Keratinocyte (primary cell): Measurements from ENCODE around the gene DHRS4. TPM values are rescaled to one million over a fixed set of nuclear protein-coding genes. Genes with fewer than 3 reads are reported as not detected.

Experiments
- DNase-seq: peaks from one replicate; pipeline ENCODE4 v3.0.0-alpha.2; 2011; ENCODE audit warnings: low read depth, missing footprints, low spot score
- FAIRE-seq: peaks from 2 replicates; lab custom pipeline; 2011; peaks lifted over from hg19 to GRCh38; lab: Jason Lieb, UNC
- H2AFZ ChIP-seq: 2 replicates; pipeline ENCODE4 v1.6.0; 2012; ENCODE audit warnings: low read length, control low read depth, inconsistent platforms; ENCODE audit not compliant: control insufficient read depth
- H3K27ac ChIP-seq: 2 replicates; pipeline ENCODE4 v1.5.1; 2011; ENCODE audit warnings: low read length; ENCODE audit not compliant: control insufficient read depth, insufficient read depth
- H3K27me3 ChIP-seq: 3 replicates; pipeline ENCODE4 v1.6.0; 2011; ENCODE audit warnings: low read length; ENCODE audit not compliant: control insufficient read depth, insufficient read depth; ENCODE audit errors: extremely low read depth
- H3K36me3 ChIP-seq, 2 experiments: 2 replicates in 1 of 2; 3 replicates in 1 of 2; pipeline ENCODE4 v1.5.1; 2011; ENCODE audit warnings: low read length in 2 of 2, mild to moderate bottlenecking in 1 of 2; ENCODE audit not compliant: control insufficient read depth in 2 of 2, insufficient read depth in 2 of 2; ENCODE audit errors: extremely low read depth in 1 of 2
- H3K4me1 ChIP-seq: 3 replicates; pipeline ENCODE4 v1.5.1; 2011; ENCODE audit warnings: low read length; ENCODE audit not compliant: control insufficient read depth, insufficient read depth; ENCODE audit errors: extremely low read depth
- H3K4me2 ChIP-seq: 3 replicates; pipeline ENCODE4 v1.6.0; 2011; ENCODE audit warnings: low read depth, low read length; ENCODE audit not compliant: control insufficient read depth, insufficient read depth; ENCODE audit errors: extremely low read depth
- H3K4me3 ChIP-seq, 3 experiments: fragments of 200-600 bp in 1 of 3; sonication (generic) in 1 of 3; 2 replicates in 2 of 3; 3 replicates in 1 of 3; pipeline ENCODE4 v1.5.1; 2011 to 2016; ENCODE audit warnings: low read length in 3 of 3, mild to moderate bottlenecking in 3 of 3, control low read depth in 2 of 3, inconsistent platforms in 1 of 3, low read depth in 1 of 3, mixed read lengths in 1 of 3, mixed run types in 1 of 3, moderate library complexity in 1 of 3; ENCODE audit not compliant: control insufficient read depth in 2 of 3, insufficient read depth in 2 of 3; ENCODE audit errors: extremely low read depth in 1 of 3
- H3K79me2 ChIP-seq: 2 replicates; pipeline ENCODE4 v1.6.0; 2012; ENCODE audit warnings: low read length; ENCODE audit not compliant: control insufficient read depth, insufficient read depth
- H3K9ac ChIP-seq: 3 replicates; pipeline ENCODE4 v1.6.0; 2011; ENCODE audit warnings: low read length; ENCODE audit not compliant: control insufficient read depth, insufficient read depth; ENCODE audit errors: extremely low read depth
- H3K9me1 ChIP-seq: 3 replicates; pipeline ENCODE4 v1.6.0; 2011; ENCODE audit warnings: low read length; ENCODE audit not compliant: control insufficient read depth, insufficient read depth; ENCODE audit errors: extremely low read depth
- H3K9me3 ChIP-seq: 2 replicates; pipeline ENCODE4 v1.5.1; 2012; ENCODE audit warnings: low read depth, low read length; ENCODE audit not compliant: control insufficient read depth
- H4K20me1 ChIP-seq: 3 replicates; pipeline ENCODE4 v1.6.0; 2011; ENCODE audit warnings: low read length; ENCODE audit not compliant: control insufficient read depth, insufficient read depth; ENCODE audit errors: extremely low read depth
- CTCF ChIP-seq, 3 experiments: IDR thresholded peaks in 1 of 3; conservative IDR thresholded peaks in 1 of 3; optimal IDR thresholded peaks in 1 of 3; 2 replicates in 2 of 3; 3 replicates in 1 of 3; pipeline versions ENCODE3 to v1.5.1; 2011; ENCODE audit warnings: low read length in 3 of 3, mild to moderate bottlenecking in 3 of 3, moderate library complexity in 2 of 3, control low read depth in 1 of 3, inconsistent platforms in 1 of 3; ENCODE audit not compliant: insufficient read depth in 2 of 3; ENCODE audit errors: extremely low read depth in 1 of 3
- EZH2 ChIP-seq: IDR thresholded peaks from one replicate; pipeline ENCODE4 v1.6.1; 2012; ENCODE audit warnings: inconsistent platforms, mild to moderate bottlenecking, low read length, moderate library complexity
- dilution Hi-C: fragments of 300-500 bp; cut with MboI; formaldehyde crosslinking; loops from one replicate; pipeline ENCODE4 v1.7.0; 2020; ENCODE audit warnings: low sequenced_read_pairs; ENCODE audit not compliant: extremely low pct_ligation_motif_present
- polyA plus RNA-seq, 5 experiments: library from polyadenylated mRNA; depleted of rRNA in 3 of 5; stranded (reverse) in 3 of 5; stranded (forward) in 1 of 5; unstranded in 1 of 5; fragments of >200 nt; gene quantifications; 1 replicate in 1 of 5; 2 replicates in 3 of 5; 3 replicates in 1 of 5; pipeline versions ENCODE4 v1.2.1 to v1.2.3, GENCODE V29; 2011 to 2012; ENCODE audit warnings: missing spikeins in 2 of 5, low read depth in 1 of 5, low replicate concordance in 1 of 5

The DHRS4 gene
- polyA plus RNA-seq, 1 donor (not counting 4 experiments of a cell fraction or from before 2014, with no cell fraction given), result 22.8 TPM

GRCh38 chr14:23933108-23933741 lies 20.3 kb upstream of the DHRS4 start:
- no peak overlapping the region for H2AFZ ChIP-seq
- H3K9me3 ChIP-seq, result no peaks in the 10 kb centered on the region
- no peak for TF ChIP-seq CTCF (optimal IDR thresholded peaks at IDR 0.05 in 1 of 3, IDR thresholded peaks at IDR 0.05 in 1 of 3, conservative IDR thresholded peaks at IDR 0.05 in 1 of 3; ENCODE audit: extremely low read depth in 1 of 3, insufficient read depth in 2 of 3, low read length in 3 of 3)
- no peaks in the 10 kb centered on the region for H4K20me1 ChIP-seq
- peaks cover 4% of the 10 kb centered on the region for H3K27me3 ChIP-seq
- no peaks in the 10 kb centered on the region for H3K4me1 ChIP-seq
- H3K4me3 ChIP-seq, result no peak overlapping the region
- no peak for FAIRE-seq
- H3K4me2 ChIP-seq, result no peak overlapping the region
- no peak overlapping the region for H3K9ac ChIP-seq
- no peak for DNase-seq
- dilution Hi-C loops, result no loop called here
- no peaks in the 10 kb centered on the region for H3K36me3 ChIP-seq
- no peaks in the 10 kb centered on the region for H3K79me2 ChIP-seq
- H3K9me1 ChIP-seq, result no peaks in the 10 kb centered on the region
- H3K27ac ChIP-seq, result no peak overlapping the region

GRCh38 chr14:23933742-23934128 lies 19.8 kb upstream of the DHRS4 start:
- no peaks in the 10 kb centered on the region for H3K36me3 ChIP-seq
- H3K79me2 ChIP-seq, result no peaks in the 10 kb centered on the region
- no peak for DNase-seq
- no peak for FAIRE-seq
- H3K27ac ChIP-seq, result no peak overlapping the region
- H3K4me1 ChIP-seq, result no peaks in the 10 kb centered on the region
- H4K20me1 ChIP-seq, result no peaks in the 10 kb centered on the region
- H3K9ac ChIP-seq, result no peak overlapping the region
- no peak overlapping the region for H2AFZ ChIP-seq
- H3K9me3 ChIP-seq, result no peaks in the 10 kb centered on the region
- dilution Hi-C loops, result no loop called here
- peaks cover 4% of the 10 kb centered on the region for H3K27me3 ChIP-seq
- no peak for TF ChIP-seq CTCF (optimal IDR thresholded peaks at IDR 0.05 in 1 of 3, IDR thresholded peaks at IDR 0.05 in 1 of 3, conservative IDR thresholded peaks at IDR 0.05 in 1 of 3; ENCODE audit: extremely low read depth in 1 of 3, insufficient read depth in 2 of 3, low read length in 3 of 3)
- no peak for TF ChIP-seq EZH2
- H3K4me3 ChIP-seq, result no peak overlapping the region
- H3K4me2 ChIP-seq, result no peak overlapping the region
- H3K9me1 ChIP-seq, result no peaks in the 10 kb centered on the region
